Astrocyte (in vitro differentiated cells and primary cell): ENCODE measurements around the gene METAP1D. TPM values are rescaled to one million over a fixed set of nuclear protein-coding genes. Genes with fewer than 3 reads are reported as not detected.
A peak's percentile ranks its signal among the peaks of the same experiment; 100 is the strongest.

Experiments
- DNase-seq: peaks from one replicate; pipeline ENCODE4 v3.0.0-alpha.2; 2010; ENCODE audit warnings: low read depth
- FAIRE-seq: peaks from 2 replicates; lab custom pipeline; 2011; peaks lifted over from hg19 to GRCh38; lab: Jason Lieb, UNC
- H2AFZ ChIP-seq: 2 replicates; pipeline ENCODE4 v1.6.0; 2012; ENCODE audit warnings: low read depth, low read length, inconsistent platforms
- H3K27ac ChIP-seq: 2 replicates; pipeline ENCODE4 v1.5.1; 2011; ENCODE audit warnings: low read depth, low read length, inconsistent platforms
- H3K27me3 ChIP-seq: 2 replicates; pipeline ENCODE4 v1.6.0; 2011; ENCODE audit warnings: low read length, inconsistent platforms; ENCODE audit not compliant: insufficient read depth
- H3K36me3 ChIP-seq: 2 replicates; pipeline ENCODE4 v1.5.1; 2011; ENCODE audit warnings: low read length, inconsistent platforms; ENCODE audit not compliant: insufficient read depth
- H3K4me1 ChIP-seq: 2 replicates; pipeline ENCODE4 v1.5.1; 2011; ENCODE audit warnings: low read length, inconsistent platforms; ENCODE audit not compliant: insufficient read depth
- H3K4me2 ChIP-seq: 2 replicates; pipeline ENCODE4 v1.6.0; 2012; ENCODE audit warnings: low read length, inconsistent platforms
- H3K4me3 ChIP-seq: 2 replicates; pipeline ENCODE4 v1.5.1; 2011; ENCODE audit warnings: low read depth, mild to moderate bottlenecking, low read length, inconsistent platforms; ENCODE audit not compliant: insufficient read depth
- H3K79me2 ChIP-seq: 2 replicates; pipeline ENCODE4 v1.6.0; 2012; ENCODE audit warnings: mild to moderate bottlenecking, low read length, inconsistent platforms; ENCODE audit not compliant: insufficient read depth
- H3K9ac ChIP-seq: 2 replicates; pipeline ENCODE4 v1.6.0; 2012; ENCODE audit warnings: mild to moderate bottlenecking, low read length, inconsistent platforms
- H3K9me3 ChIP-seq: 2 replicates; pipeline ENCODE4 v1.5.1; 2012; ENCODE audit warnings: low read depth, mild to moderate bottlenecking, low read length, inconsistent platforms; ENCODE audit not compliant: insufficient read depth
- H4K20me1 ChIP-seq: 2 replicates; pipeline ENCODE4 v1.6.0; 2012; ENCODE audit warnings: low read length, inconsistent platforms; ENCODE audit not compliant: insufficient read depth
- H3K27ac Mint-ChIP-seq: one replicate; pipeline ENCODE4 v1.8.0; 2021; ENCODE audit warnings: mild to moderate bottlenecking, mixed read lengths; ENCODE audit not compliant: unreplicated experiment
- H3K27me3 Mint-ChIP-seq: one replicate; pipeline ENCODE4 v1.8.0; 2021; ENCODE audit warnings: low read depth, mixed read lengths; ENCODE audit not compliant: unreplicated experiment
- H3K36me3 Mint-ChIP-seq: one replicate; pipeline ENCODE4 v1.8.0; 2021; ENCODE audit warnings: low read depth, mixed read lengths; ENCODE audit not compliant: unreplicated experiment
- H3K4me1 Mint-ChIP-seq: one replicate; pipeline ENCODE4 v1.8.0; 2021; ENCODE audit warnings: low read depth, mixed read lengths; ENCODE audit not compliant: unreplicated experiment
- H3K4me3 Mint-ChIP-seq: one replicate; pipeline ENCODE4 v1.8.0; 2021; ENCODE audit warnings: mild to moderate bottlenecking, moderate library complexity, mixed read lengths; ENCODE audit not compliant: unreplicated experiment
- H3K9me3 Mint-ChIP-seq: one replicate; pipeline ENCODE4 v1.8.0; 2021; ENCODE audit warnings: mild to moderate bottlenecking, mixed read lengths; ENCODE audit not compliant: unreplicated experiment
- EZH2 ChIP-seq: IDR thresholded peaks from 2 replicates; pipeline ENCODE4 v1.6.1; 2012; ENCODE audit warnings: mild to moderate bottlenecking, low read length, inconsistent platforms; ENCODE audit not compliant: insufficient read depth
- total RNA-seq: library from RNA; stranded (reverse); gene quantifications from 2 replicates; pipeline ENCODE4 v1.2.1, GENCODE V29; 2021
- TF ChIP-seq, protein P1 (sequence below): IDR thresholded peaks from 2 replicates; pipeline ENCODE4 v1.5.1; 2011; ENCODE audit warnings: low read depth, mild to moderate bottlenecking, inconsistent platforms, low read length, moderate library complexity; ENCODE audit not compliant: insufficient read depth

The METAP1D gene
- total RNA-seq, 1 donor from 2014 or later: 6.5 TPM

DNA sequence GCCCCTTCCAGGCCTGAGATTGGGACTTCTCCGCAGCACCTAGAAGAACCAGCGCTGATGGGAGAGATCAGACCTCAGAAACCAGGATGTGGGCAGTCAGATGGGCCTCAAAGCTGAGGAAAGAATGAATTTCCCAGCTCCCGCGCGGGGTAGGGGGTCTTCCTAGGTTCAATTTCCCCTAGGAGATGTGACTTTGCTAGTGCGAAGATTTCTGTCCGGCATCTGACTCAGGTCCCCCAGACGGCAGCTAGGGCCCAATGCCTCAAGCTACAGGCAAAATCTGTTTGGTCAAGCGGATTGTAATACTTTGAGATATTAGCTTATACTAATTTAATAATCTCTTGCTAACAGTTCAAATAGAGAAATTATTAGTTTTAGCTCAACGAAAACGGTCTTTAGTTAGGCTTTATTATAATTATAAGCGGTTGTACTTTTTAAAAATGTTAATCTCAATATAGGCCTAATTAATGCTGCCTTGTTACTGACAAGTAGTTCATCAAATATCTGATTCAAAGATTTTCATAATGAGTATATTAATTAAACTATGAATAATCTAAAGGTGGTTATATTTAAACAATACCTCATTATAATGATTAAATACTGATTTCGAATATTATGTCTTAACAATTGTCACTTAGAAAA is 91.4 kb downstream of the METAP1D start:
- H3K36me3 ChIP-seq: no peaks in the 10 kb centered on the region
- H3K27me3 ChIP-seq: peaks cover 88% of the 10 kb centered on the region
- Mint-ChIP-seq H3K4me3 (no peak overlapping the region), H3K36me3 (peaks cover 2% of the 10 kb centered on the region), H3K4me1 (peaks cover 7% of the 10 kb centered on the region), H3K27me3 (peaks cover 77% of the 10 kb centered on the region), H3K9me3 (peaks cover 19% of the 10 kb centered on the region), H3K27ac (no peak overlapping the region)
- H2AFZ ChIP-seq: no peak overlapping the region
- no peak for TF ChIP-seq EZH2
- TF ChIP-seq, protein P1, sequence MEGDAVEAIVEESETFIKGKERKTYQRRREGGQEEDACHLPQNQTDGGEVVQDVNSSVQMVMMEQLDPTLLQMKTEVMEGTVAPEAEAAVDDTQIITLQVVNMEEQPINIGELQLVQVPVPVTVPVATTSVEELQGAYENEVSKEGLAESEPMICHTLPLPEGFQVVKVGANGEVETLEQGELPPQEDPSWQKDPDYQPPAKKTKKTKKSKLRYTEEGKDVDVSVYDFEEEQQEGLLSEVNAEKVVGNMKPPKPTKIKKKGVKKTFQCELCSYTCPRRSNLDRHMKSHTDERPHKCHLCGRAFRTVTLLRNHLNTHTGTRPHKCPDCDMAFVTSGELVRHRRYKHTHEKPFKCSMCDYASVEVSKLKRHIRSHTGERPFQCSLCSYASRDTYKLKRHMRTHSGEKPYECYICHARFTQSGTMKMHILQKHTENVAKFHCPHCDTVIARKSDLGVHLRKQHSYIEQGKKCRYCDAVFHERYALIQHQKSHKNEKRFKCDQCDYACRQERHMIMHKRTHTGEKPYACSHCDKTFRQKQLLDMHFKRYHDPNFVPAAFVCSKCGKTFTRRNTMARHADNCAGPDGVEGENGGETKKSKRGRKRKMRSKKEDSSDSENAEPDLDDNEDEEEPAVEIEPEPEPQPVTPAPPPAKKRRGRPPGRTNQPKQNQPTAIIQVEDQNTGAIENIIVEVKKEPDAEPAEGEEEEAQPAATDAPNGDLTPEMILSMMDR: no peak
- H3K4me3 ChIP-seq: no peak overlapping the region
- DNase-seq (no peak), FAIRE-seq (no peak)
- H3K4me2 ChIP-seq: no peak overlapping the region
- H3K9ac ChIP-seq: no peak overlapping the region
- no peaks in the 10 kb centered on the region for H3K79me2 ChIP-seq
- H3K4me1 ChIP-seq: peaks cover 10% of the 10 kb centered on the region
- H4K20me1 ChIP-seq: peaks cover 30% of the 10 kb centered on the region
- no peak overlapping the region for H3K27ac ChIP-seq
- peaks cover 6% of the 10 kb centered on the region for H3K9me3 ChIP-seq

DNA sequence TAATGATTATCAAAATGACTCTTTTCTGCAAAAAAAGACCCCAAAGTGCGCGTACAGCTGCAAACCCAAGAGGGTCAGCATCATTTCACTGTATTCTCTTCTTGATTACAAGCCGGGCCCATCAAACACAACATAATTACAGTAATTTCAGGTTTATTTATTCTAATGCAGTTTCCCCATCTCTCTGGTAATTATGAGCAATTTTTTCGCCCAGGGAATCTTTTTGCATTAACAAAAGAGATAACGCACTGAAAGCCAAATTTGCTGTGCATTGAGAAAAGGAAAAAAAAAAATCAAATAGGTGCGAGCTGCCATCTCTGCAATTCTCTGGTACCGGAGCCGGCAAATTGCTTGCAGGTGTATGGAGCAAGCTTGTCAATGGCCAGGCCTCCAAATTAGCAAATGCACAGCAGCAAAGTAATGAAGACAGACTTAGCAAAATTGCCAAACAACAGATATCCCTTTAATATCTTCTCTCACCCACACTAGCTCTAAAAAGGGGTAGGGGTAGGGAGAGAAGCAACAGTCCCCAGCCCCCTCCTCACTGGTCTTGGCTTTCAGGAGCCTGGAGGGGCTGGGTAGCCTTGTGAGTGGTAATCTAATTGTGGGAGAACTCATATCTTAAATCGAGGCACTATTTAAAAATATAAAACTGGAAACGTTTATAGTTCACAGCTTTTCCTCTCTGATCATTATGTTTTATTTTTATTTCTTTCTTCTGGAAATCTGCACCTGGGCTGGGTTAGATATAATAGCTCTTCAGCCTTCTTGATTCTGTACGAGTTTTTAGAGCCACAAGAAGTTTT is 92.2 kb downstream of the METAP1D start:
- Mint-ChIP-seq H3K27me3 (peaks cover 71% of the 10 kb centered on the region), H3K36me3 (peaks cover 2% of the 10 kb centered on the region), H3K4me3 (no peak overlapping the region), H3K4me1 (peaks cover 11% of the 10 kb centered on the region), H3K9me3 (peaks cover 14% of the 10 kb centered on the region), H3K27ac (no peak overlapping the region)
- H3K9me3 ChIP-seq: peaks cover 6% of the 10 kb centered on the region
- TF ChIP-seq EZH2: peak; percentile 31
- TF ChIP-seq, protein P1: no peak
- H2AFZ ChIP-seq: no peak overlapping the region
- no peak overlapping the region for H3K9ac ChIP-seq
- peaks cover 17% of the 10 kb centered on the region for H3K4me1 ChIP-seq
- peaks cover 25% of the 10 kb centered on the region for H4K20me1 ChIP-seq
- no peak overlapping the region for H3K27ac ChIP-seq
- no peak overlapping the region for H3K4me3 ChIP-seq
- H3K4me2 ChIP-seq: no peak overlapping the region
- H3K36me3 ChIP-seq: no peaks in the 10 kb centered on the region
- FAIRE-seq (no peak), DNase-seq (no peak)
- no peaks in the 10 kb centered on the region for H3K79me2 ChIP-seq
- peaks cover 80% of the 10 kb centered on the region for H3K27me3 ChIP-seq
